Panc1 (cell line): Measurements from ENCODE around the gene SREK1. TPM values are rescaled to one million over a fixed set of nuclear protein-coding genes. Genes with fewer than 3 reads are reported as not detected.

Source experiments
- ATAC-seq: fragments of 200-7000 bp; cut with Tn5 transposase; 2 replicates; pipeline ENCODE4 v1.9.1; 2020; ENCODE audit warnings: mild to moderate bottlenecking, moderate library complexity
- BruUV-seq: library from RNA; stranded (reverse); fragments of 400-500 nt; replicated peaks from 2 replicates; lab custom pipeline; 2021; lab: Mats Ljungman, UMichigan
- CTCF ChIA-PET: fragments of 300-600 bp; sonication (Branson Sonifier 250); formaldehyde crosslinking; loops from one replicate; lab custom pipeline; 2022; ENCODE audit warnings: antibody characterized with exemption; lab: Charles Lee
- POLR2A ChIA-PET: fragments of 300-600 bp; sonication (Branson Sonifier 250); formaldehyde crosslinking; loops from one replicate; lab custom pipeline; 2022; ENCODE audit warnings: antibody characterized with exemption; lab: Charles Lee
- DNase-seq: peaks from one replicate; pipeline ENCODE4 v3.0.0-alpha.2; 2010; ENCODE audit warnings: low read depth, low spot score
- H3K27ac ChIP-seq: 2 replicates; pipeline ENCODE4 v1.5.1; 2011; ENCODE audit warnings: mild to moderate bottlenecking, low read length, inconsistent platforms
- H3K27me3 ChIP-seq: fragments of 200-500 bp; sonication (Bioruptor generic); 2 replicates; pipeline ENCODE4 v1.6.0; 2014; ENCODE audit warnings: low read length, inconsistent platforms; ENCODE audit not compliant: control insufficient read depth, insufficient read depth
- H3K36me3 ChIP-seq: fragments of 200-500 bp; sonication (Bioruptor generic); 2 replicates; pipeline ENCODE4 v1.5.1; 2014; ENCODE audit warnings: inconsistent platforms, mild to moderate bottlenecking, low read length, moderate library complexity; ENCODE audit not compliant: control insufficient read depth, insufficient read depth
- H3K4me1 ChIP-seq: 2 replicates; pipeline ENCODE4 v1.5.1; 2011; ENCODE audit warnings: inconsistent platforms, mild to moderate bottlenecking, low read length, moderate library complexity; ENCODE audit not compliant: control insufficient read depth, insufficient read depth
- H3K4me3 ChIP-seq, 2 experiments: 2 replicates each; pipeline ENCODE4 v1.5.1; 2011 to 2012; ENCODE audit warnings: low read depth in 2 of 2, low read length in 2 of 2, mild to moderate bottlenecking in 2 of 2, inconsistent platforms in 1 of 2, moderate library complexity in 1 of 2
- H3K9me3 ChIP-seq: fragments of 200-500 bp; sonication (Bioruptor generic); 2 replicates; pipeline ENCODE4 v1.5.1; 2014; ENCODE audit warnings: low read depth, mild to moderate bottlenecking, inconsistent platforms, low read length, moderate library complexity; ENCODE audit not compliant: control insufficient read depth, insufficient read depth
- POLR2AphosphoS5 ChIP-seq: IDR thresholded peaks from 2 replicates; pipeline ENCODE4 v1.6.1; 2012; ENCODE audit warnings: mild to moderate bottlenecking, low read depth, low read length, moderate library complexity
- REST ChIP-seq, 2 experiments: IDR thresholded peaks; 2 replicates each; pipeline ENCODE4 v1.6.1; 2011 to 2012; ENCODE audit warnings: low read depth in 2 of 2, control low read depth in 1 of 2, low read length in 1 of 2, mild to moderate bottlenecking in 1 of 2, moderate library complexity in 1 of 2; ENCODE audit not compliant: insufficient read depth in 1 of 2
- SIN3A ChIP-seq: IDR thresholded peaks from 2 replicates; pipeline ENCODE4 v1.6.1; 2012; ENCODE audit warnings: low read depth, mild to moderate bottlenecking, low read length, moderate library complexity, borderline replicate concordance; ENCODE audit not compliant: insufficient read depth
- TCF7L2 ChIP-seq: IDR thresholded peaks from 2 replicates; pipeline ENCODE4 v1.6.1; 2011; ENCODE audit warnings: mild to moderate bottlenecking, low read depth, low read length, inconsistent platforms
- in situ Hi-C: cut with HindIII; loops from 2 replicates; pipeline ENCODE4 v1.10.0; 2016; ENCODE audit warnings: low sequenced_read_pairs, low pct_unique_long_range_greater_than_20kb
- intact Hi-C: fragments of 100-400 bp; cut with micrococcal nuclease; formaldehyde crosslinking; loops from one replicate; pipeline ENCODE4 v1.10.0; 2022; ENCODE audit not compliant: unreplicated experiment
- total RNA-seq: library from RNA; stranded (reverse); gene quantifications from one replicate; pipeline ENCODE4 v1.2.1, GENCODE V29; 2021; ENCODE audit not compliant: unreplicated experiment
- TF ChIP-seq, protein P1 (sequence below): fragments of 450-650 bp; IDR thresholded peaks from 2 replicates; pipeline ENCODE4 v1.5.1; 2017; ENCODE audit warnings: mild to moderate bottlenecking

The SREK1 gene
- total RNA-seq, 1 experiment from 2014 or later = 89.7 TPM

- H3K36me3 ChIP-seq = no peaks in the 10 kb centered on the region
- in situ Hi-C loops (no loop called here), intact Hi-C loops (no loop called here)
- no peak overlapping the region for H3K4me3 ChIP-seq
- no peaks in the 10 kb centered on the region for H3K27me3 ChIP-seq
- H3K4me1 ChIP-seq = no peaks in the 10 kb centered on the region
- DNase-seq (no peak), ATAC-seq (peak; percentile 48; the same call in 1 of the 2 replicates)
- CTCF ChIA-PET = no interaction called here
- POLR2A ChIA-PET = interaction anchor here (0.6 kb wide), 1 partner anchor 479 kb away, joined by 7 read pairs; no protein-coding TSS in a partner anchor
- H3K27ac ChIP-seq = no peak overlapping the region
- no TSS peak for BruUV-seq
- no peaks in the 10 kb centered on the region for H3K9me3 ChIP-seq
- TF ChIP-seq, protein P1, sequence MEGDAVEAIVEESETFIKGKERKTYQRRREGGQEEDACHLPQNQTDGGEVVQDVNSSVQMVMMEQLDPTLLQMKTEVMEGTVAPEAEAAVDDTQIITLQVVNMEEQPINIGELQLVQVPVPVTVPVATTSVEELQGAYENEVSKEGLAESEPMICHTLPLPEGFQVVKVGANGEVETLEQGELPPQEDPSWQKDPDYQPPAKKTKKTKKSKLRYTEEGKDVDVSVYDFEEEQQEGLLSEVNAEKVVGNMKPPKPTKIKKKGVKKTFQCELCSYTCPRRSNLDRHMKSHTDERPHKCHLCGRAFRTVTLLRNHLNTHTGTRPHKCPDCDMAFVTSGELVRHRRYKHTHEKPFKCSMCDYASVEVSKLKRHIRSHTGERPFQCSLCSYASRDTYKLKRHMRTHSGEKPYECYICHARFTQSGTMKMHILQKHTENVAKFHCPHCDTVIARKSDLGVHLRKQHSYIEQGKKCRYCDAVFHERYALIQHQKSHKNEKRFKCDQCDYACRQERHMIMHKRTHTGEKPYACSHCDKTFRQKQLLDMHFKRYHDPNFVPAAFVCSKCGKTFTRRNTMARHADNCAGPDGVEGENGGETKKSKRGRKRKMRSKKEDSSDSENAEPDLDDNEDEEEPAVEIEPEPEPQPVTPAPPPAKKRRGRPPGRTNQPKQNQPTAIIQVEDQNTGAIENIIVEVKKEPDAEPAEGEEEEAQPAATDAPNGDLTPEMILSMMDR = no peak
- TF ChIP-seq TCF7L2 (no peak), REST (IDR thresholded peaks at IDR 0.05; ENCODE audit: insufficient read depth in 1 of 2, low read depth in 2 of 2, low read length in 1 of 2) (no peak), SIN3A (no peak), POLR2AphosphoS5 (no peak)
Observed at GRCh38 chr5:66198837-66199236, 54.7 kb downstream of the SREK1 start.

DNA sequence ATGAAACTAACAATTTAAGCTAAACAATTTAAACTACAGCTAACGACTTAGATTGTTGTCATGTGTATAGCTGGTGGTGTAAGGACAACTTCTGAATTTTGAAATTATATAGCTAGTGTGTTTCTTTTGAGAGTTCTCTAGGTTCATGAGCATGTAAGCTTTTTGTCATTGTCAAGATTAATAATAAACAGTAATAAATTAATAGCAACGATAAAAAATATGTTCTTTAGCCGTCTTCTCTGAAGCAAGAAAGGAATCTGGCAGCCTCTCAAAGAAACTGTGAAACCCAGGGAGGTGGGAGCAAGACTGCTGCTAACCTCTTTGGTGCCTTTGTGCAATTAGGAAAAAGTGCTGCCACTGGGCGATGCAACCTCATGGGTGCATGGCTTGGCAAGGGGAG is 59.4 kb downstream of the SREK1 start:
- POLR2A ChIA-PET = no interaction called here
- in situ Hi-C loops = no loop called here
- TF ChIP-seq, protein P1 = no peak
- no peak for TF ChIP-seq POLR2AphosphoS5
- TF ChIP-seq REST (IDR thresholded peaks at IDR 0.05; ENCODE audit: insufficient read depth in 1 of 2, low read depth in 2 of 2, low read length in 1 of 2) = no peak
- TF ChIP-seq SIN3A = no peak
- no peak for TF ChIP-seq TCF7L2

More for the DNA sequence above, 59.4 kb downstream of the SREK1 start:
- no peak overlapping the region for H3K4me3 ChIP-seq
- DNase-seq (no peak), ATAC-seq (no peak)
- no peaks in the 10 kb centered on the region for H3K36me3 ChIP-seq
- CTCF ChIA-PET = no interaction called here
- no TSS peak for BruUV-seq
- no peak overlapping the region for H3K27ac ChIP-seq
- no peaks in the 10 kb centered on the region for H3K4me1 ChIP-seq
- H3K27me3 ChIP-seq = no peaks in the 10 kb centered on the region
- no peaks in the 10 kb centered on the region for H3K9me3 ChIP-seq
- intact Hi-C loops = no loop called here
